ENCODE data around the gene MYH14.

DNA sequence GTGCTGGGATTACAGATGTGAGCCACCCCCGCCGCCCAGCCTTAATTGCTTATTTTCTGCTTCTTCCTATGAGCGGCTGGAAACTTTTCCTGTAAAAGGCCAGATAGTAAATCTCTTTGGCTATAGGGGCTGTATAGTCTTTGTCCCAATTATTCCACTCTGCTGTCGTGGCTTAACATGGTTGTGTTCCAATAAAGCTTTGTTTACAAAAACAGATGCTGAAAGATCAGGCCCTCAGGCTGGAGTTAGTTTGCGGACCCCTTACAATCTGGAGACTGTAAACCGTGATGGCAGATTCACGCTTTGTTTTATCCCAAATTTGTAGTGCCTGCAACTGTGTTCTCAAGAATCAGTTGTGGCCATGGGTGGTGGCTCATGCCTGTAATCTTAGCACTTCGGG lies 115.0 kb downstream of the MYH14 start:
- TF ChIP-seq CTCF (conservative IDR thresholded peaks at IDR 0.05), result no peak
- TF ChIP-seq ZFX (IDR thresholded peaks at IDR 0.05), result no peak
